ENCODE results near the gene TMEM169.
A peak's percentile ranks its signal among the peaks of the same experiment; 100 is the strongest.

Gene TMEM169

DNA sequence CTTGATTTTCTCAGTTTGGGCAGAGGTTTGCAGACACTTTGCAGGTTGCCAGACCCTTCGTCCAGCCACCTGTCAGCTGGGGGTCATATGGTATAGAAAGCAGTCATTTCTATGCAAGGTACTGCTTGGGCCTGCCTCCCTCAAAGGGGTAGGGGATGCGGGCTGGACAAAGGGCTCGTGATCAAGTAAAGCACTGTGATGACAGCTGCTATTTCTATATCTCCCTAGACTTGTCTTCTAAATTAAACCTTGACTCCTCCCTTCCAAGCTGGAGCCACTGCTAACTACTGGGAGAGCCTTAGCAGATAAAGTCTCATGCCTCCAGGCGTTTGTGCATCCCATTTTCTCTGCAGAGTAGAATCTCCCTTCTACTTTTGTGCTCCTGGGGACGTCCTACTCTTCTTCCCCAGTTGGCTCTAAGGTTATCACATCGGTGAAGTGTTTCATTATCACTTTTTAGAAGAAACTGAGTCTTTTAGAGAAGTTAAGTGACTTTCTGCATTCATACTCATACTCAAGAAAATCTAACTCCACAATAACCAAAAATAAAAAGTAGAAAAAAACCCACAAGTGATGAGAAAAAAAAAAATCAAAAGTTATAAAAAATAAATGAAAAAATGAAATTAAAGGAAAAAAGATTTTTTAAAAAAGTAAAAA lies 26.7 kb downstream of the TMEM169 start:
- no peak for DNase-seq

DNA sequence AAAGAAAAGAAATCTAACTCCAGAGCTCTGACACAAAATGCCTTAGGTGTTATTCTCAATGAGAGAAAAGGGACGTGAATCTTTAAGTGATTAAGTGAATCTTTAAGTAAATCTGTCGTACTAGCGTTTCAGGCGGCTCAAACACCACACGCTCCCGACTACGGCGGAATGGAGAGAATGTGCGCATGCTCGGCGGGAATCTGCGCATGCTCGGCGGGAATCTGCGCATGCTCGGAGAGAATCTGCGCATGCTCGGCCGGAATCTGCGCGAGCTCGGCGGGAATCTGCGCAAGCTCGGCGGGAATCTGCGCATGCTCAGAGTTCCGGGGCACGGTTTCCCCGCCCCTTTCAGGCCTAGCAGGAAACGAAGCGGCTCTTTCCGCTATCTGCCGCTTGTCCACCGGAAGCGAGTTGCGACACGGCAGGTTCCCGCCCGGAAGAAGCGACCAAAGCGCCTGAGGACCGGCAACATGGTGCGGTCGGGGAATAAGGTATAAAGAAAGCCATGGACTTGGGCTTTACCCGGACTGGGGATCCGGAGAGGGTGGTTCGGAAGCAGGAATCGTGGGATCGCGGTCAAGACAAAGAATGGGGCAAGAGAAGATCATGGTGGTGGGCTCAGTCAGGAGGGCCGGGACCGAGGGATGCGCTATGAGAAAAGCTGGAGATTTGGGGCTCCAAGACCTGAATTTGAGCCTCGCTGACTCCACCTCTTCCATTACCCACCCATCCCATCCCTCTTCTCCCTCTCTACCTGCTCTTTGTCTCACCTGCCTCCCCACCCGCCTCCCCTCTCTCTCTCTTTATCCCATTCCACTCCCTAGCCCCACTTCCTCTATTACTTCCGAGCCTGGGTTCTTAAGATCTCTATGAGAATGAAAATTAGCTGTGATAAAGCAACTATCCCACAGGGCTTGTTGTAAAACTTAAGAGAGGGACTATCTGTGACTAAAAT lies 27.5 kb downstream of the TMEM169 start, which contains the start of gene XRCC5:
Gene XRCC5, plus strand, starts transcription at position 382 of the 955 bp plus-strand sequence. Its CDS starts 89 bp downstream, at position 471.
- peak; percentile 74 to 76 for DNase-seq

DNA sequence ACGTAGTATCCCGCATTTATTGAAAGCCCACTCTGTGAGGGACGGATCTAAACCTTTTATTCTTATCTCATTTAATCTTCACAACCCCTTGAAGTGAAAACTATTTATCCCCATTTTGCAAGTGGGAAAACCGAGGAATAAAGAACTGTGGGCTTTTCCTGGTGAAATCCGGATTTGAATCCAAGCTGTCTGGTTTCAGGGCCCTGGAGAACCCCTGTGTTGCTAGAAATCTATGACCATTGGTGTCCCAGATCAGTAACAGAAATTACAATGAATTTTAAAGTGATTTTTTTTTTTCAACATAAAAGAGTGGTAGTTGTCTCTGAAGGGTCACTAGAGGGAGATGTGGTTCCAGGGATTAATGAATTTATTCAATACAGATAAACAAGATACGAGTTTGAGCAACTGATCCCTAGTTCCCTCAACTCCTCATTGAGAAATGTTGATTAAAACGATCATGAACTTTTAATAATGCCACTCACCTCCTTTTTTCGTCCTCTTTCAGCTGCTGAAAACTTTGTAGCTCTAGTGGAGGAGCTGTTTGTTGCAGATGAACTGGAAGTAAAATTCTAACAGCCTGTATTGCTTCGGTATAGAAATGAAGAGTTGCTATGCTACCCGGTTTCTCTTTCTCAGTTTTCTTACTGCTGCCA lies 28.4 kb downstream of the TMEM169 start:
- DNase-seq: peak; percentile 32 to 50

DNA sequence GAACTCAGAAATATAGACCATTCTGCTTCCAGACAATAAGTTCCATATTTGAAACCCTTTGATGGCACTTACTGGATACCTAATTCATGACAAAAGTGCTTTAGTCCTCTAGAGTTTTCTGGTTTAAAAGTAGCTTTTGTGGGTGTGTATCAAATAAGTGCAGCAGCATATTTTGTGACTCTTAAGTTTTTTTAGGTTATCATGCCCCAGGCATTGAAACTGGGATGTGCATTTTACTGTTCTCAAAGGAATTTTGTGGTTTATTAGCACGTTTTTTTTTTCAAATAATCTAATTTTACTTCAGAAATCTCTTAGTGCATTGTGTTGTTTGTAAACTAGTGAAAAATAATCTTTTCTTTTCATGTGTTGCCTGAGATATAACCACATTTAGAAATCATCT lies 28.9 kb downstream of the TMEM169 start:
- no peak for DNase-seq

- no peak for DNase-seq
These were observed 29.4 kb downstream of the TMEM169 start for GRCh38 chr2:216111122-216111521.

GRCh38 chr2:216112926-216113325 lies 31.2 kb downstream of the TMEM169 start:
- DNase-seq: no peak

GRCh38 chr2:216113572-216113971 lies 31.9 kb downstream of the TMEM169 start:
- DNase-seq: no peak

DNA sequence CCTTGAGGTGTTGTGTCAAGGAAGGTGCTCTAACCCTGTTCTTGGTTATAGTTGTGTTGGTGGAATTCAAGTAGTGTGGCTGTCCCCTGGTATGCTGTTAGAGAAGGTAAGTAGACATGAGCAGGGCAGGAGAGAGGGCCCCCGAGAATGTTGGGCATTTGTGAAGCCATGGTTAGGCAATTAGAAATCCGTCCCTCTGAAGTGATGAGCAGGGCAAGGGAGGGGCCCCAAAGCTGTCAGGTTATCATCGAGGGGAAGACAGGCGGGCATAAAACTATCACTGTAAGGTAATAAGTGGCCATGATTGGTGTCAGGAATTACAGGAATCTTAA lies 32.6 kb downstream of the TMEM169 start:
- DNase-seq: no peak

DNA sequence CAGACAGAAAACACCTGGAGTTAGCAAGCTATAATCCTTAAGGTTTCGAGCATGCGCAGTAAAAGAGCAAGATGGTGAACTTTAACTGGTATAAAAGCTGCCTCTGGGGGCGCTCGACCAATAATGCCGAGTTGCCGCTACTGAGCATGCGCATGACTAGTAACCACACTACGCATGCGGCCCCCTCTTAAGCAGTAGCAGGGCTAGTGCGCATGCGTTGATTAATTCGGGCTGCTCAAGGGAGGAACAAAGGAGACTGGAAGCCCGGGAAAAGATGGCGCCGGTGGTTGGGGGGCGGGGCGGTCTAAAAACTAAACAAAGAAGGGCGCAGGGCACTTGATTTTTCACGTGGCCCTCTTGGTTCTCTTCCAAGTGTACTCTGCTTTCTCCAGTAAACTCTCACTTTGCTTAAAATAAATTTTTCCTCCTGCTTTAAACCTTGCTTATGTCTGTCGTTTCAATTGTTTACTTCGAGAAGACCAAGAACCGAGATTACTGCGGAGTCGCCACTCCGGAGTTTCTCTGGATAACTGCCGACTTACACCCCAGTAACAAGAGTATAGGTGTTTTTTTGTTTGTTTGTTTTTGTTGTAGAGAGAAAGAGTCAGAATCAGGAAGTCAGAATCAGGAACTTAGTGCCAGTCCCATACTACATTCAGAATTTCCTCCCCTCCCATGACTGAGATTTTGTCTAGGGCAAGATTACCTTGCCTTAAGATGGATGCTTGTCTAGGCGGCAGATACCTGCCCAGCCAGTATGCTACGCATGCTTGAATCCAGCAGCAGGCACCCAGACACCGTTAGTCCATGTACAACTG lies 33.2 kb downstream of the TMEM169 start:
- DNase-seq: peak; percentile 85 to 89

GRCh38 chr2:216116418-216116817 lies 34.7 kb downstream of the TMEM169 start:
- no peak for DNase-seq

DNA sequence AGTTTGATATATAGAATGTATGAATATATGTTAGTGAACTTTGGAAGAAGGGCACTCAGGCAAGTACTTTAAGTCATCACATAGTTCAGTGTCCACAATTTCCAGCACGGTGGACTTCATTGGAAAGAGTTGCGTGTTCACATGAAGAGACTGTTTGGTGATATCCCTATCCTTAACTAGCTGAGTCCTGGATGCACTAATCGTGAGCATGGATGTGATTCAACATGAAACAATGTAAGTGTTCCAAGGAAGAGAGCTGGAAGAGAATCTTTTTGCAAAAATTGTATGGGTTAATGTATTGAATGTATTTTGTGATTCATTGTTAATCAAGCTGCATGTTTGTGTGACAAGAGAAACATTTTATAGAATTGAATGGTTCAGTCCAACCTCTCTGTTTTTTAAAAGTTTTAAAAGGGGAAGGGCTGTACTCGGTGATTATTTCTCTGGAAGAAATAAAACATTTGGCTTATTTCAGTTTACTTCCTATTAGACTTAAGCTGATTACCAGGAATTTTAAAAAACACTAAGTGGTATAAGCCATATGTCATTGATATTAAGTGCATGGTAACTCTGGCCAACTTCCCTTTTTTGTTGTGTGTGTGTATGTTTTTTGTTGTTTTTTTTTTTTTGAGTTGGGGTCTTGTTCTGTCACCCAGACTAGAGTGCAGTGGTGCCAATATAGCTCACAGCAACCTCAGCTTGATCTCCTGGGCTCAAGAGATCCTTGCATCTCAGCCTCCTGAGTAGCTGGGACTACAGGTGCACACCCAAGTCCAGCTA lies 36.0 kb downstream of the TMEM169 start:
- DNase-seq: no peak

- no peak for DNase-seq
These were observed 36.8 kb downstream of the TMEM169 start for GRCh38 chr2:216118474-216118873.

DNA sequence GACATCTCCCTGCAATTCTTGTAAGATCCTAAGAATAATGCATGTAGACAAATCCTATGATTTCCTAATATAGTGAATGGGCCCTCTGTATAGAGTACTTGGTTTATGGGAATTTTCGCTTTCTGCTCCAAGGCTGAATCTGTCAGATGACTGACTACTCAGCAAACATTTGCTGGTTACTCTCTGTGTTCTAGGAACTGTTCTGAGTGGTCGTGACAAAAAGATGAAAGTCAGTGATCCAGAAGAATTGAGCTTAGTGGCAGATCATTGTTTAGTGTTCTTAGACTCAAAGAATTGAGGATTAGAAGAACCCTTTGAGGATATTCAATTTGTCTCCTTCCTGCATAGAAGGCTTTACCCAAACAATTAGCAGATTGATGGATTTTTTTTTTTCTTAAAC lies 37.4 kb downstream of the TMEM169 start:
- DNase-seq: no peak

DNA sequence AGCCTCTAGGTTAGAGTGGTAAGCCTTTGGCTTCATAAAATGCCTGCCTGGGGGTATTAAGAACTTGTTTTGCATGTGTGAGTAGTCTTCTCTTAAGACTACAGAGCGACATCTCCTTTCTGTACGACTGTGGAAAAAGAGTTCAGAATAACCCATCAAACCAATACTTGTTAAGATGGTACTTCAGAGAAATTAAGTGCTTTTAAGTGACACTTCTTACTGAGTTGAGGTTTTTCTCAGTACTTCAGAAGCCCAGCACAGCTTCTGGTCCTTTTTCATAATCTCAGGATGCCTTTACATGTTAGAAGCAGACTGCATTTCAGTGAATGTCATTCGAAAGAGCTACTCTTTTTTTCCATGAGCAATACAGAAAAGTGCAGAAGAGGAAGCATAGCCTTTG lies 38.3 kb downstream of the TMEM169 start:
- DNase-seq: no peak

- no peak for DNase-seq
These were observed 39.5 kb downstream of the TMEM169 start for GRCh38 chr2:216121255-216121654.

GRCh38 chr2:216126943-216127342 lies 45.2 kb downstream of the TMEM169 start:
- DNase-seq: no peak

- DNase-seq: no peak
These were observed 48.7 kb downstream of the TMEM169 start for GRCh38 chr2:216130346-216130971.

DNA sequence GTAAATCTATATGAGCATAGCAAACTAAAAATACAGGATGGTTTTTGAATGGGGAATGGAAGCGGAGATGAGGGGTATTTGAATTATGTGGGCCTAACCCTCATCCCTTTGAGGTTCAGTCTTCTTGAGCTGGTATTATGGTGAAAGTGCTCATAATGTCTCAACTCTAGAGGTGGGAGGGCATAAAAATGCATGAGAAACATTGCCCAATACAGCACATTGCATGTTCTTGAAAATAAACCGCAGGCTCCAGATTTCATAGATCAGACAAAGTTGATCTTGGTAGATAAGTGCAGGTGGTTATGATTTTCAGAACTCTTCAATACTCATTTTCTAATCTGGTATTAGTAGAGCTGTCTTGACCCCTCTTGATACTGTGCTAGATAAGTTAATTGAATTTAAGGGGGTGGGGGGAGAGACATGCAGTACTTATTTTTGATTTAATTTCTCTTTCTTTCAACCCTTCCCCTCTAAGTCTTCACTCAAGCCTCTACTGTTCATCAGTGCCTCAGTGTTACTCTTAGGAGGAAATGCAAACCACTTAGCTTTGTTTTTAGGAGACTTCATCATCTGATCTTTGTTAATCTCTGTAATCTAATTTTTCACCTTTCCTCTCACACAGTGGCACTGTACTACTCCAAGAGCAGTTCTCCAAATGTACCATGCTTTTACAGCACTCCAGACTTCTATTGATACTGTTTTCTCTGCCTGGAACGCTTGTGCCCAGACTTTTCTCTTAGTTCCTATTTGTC lies 49.6 kb downstream of the TMEM169 start:
- DNase-seq: no peak

- DNase-seq: no peak
These were observed 50.9 kb downstream of the TMEM169 start for GRCh38 chr2:216132585-216132984.

GRCh38 chr2:216133397-216133796 lies 51.7 kb downstream of the TMEM169 start:
- DNase-seq: no peak
